Measurements from ENCODE around the gene RASA3. TPM values are rescaled to one million over a fixed set of nuclear protein-coding genes. Genes with fewer than 3 reads are reported as not detected.

RASA3 gene
- total RNA-seq, 2 experiments from 2014 or later: 28.9 to 32.3 TPM

DNA sequence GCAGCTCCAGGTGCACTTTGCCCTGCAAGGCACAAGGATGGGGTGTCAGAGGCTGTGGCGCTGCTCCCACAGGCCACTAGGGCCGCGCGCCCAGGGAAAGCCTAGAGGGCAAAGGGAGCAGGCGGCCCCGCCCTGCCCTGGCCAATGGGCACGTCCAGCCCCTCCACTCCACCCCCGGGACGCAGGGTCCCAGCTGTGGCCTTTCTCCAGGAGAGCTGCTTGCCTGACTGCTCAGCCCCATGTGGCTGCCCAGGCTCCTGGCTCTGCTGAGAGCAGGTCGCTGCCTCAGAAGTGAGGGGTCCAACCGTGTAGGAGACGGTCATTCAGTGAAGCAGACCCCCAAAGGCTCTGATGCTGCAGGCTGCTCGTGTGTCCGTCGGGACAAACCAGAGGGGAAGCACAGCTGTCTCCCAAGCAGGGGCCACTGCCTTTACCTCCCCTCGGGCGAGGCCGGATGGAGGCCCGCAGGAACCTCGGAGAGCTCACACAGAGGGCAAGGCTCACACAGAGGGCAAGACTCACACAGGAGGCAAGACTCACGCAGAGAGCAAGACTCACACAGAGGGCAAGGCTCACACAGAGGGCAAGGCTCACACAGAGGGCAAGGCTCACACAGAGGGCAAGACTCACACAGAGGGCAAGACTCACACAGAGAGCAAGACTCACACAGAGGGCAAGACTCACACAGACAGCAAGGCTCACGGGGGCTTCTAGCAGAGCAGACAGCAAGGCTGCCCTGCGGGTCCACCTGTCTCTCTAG, 102.4 kb downstream of the RASA3 start:
- peaks cover 14% of the 10 kb centered on the region for H3K36me3 Mint-ChIP-seq (ENCODE audit: low read depth)
- intact Hi-C loops (cut with micrococcal nuclease): no loop called here
- DNase-seq (no peak), ATAC-seq (peak; percentile 17)
- TF ChIP-seq, protein P1, sequence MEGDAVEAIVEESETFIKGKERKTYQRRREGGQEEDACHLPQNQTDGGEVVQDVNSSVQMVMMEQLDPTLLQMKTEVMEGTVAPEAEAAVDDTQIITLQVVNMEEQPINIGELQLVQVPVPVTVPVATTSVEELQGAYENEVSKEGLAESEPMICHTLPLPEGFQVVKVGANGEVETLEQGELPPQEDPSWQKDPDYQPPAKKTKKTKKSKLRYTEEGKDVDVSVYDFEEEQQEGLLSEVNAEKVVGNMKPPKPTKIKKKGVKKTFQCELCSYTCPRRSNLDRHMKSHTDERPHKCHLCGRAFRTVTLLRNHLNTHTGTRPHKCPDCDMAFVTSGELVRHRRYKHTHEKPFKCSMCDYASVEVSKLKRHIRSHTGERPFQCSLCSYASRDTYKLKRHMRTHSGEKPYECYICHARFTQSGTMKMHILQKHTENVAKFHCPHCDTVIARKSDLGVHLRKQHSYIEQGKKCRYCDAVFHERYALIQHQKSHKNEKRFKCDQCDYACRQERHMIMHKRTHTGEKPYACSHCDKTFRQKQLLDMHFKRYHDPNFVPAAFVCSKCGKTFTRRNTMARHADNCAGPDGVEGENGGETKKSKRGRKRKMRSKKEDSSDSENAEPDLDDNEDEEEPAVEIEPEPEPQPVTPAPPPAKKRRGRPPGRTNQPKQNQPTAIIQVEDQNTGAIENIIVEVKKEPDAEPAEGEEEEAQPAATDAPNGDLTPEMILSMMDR (IDR thresholded peaks at IDR 0.05): no peak
- peaks cover 16% of the 10 kb centered on the region for H3K4me1 Mint-ChIP-seq (ENCODE audit: low read depth)
- peaks cover 7% of the 10 kb centered on the region for H3K9me3 Mint-ChIP-seq
- ChIA-PET POLR2A (no interaction called here), CTCF (no interaction called here)
- no peak overlapping the region for H3K4me3 Mint-ChIP-seq
- no peaks in the 10 kb centered on the region for H3K27me3 Mint-ChIP-seq
- no peak overlapping the region for H3K27ac Mint-ChIP-seq

DNA sequence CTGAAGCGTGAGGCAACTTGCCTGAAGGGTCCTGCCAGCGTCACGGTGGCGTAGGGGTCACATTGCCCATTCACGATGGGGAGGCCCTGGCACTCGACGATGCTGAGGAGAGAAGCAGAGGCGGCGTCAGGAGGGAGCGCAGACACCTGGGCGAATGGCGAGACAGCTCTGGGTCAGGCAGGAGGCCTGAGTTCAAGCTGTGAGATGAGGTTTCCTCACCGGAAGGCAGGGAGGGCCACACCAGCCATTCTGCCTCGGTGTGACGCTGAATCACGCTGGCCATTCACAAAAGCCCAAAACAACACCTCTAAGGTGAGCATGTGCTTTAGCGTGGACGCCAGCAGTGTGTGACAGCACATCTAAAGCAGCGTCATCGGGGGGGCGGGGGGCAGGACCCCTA, 104.6 kb downstream of the RASA3 start:
- no peak for DNase-seq
- Mint-ChIP-seq H3K4me3 (no peak overlapping the region), H3K27me3 (no peaks in the 10 kb centered on the region), H3K27ac (peak overlapping the region; percentile 30), H3K4me1 (ENCODE audit: low read depth) (peaks cover 14% of the 10 kb centered on the region), H3K36me3 (ENCODE audit: low read depth) (peaks cover 17% of the 10 kb centered on the region), H3K9me3 (peaks cover 7% of the 10 kb centered on the region)
- TF ChIP-seq, protein P1 (IDR thresholded peaks at IDR 0.05): no peak
- intact Hi-C loops (cut with micrococcal nuclease): no loop called here
- no peak for ATAC-seq
- ChIA-PET CTCF (no interaction called here), POLR2A (no interaction called here)

- DNase-seq (no peak), ATAC-seq (no peak)
- Mint-ChIP-seq H3K4me1 (ENCODE audit: low read depth) (peaks cover 14% of the 10 kb centered on the region), H3K9me3 (peaks cover 7% of the 10 kb centered on the region), H3K36me3 (ENCODE audit: low read depth) (peaks cover 17% of the 10 kb centered on the region), H3K4me3 (no peak overlapping the region), H3K27ac (peak overlapping the region; percentile 50), H3K27me3 (no peaks in the 10 kb centered on the region)
- ChIA-PET CTCF (no interaction called here), POLR2A (no interaction called here)
- TF ChIP-seq, protein P1 (IDR thresholded peaks at IDR 0.05): no peak
- intact Hi-C loops (cut with micrococcal nuclease): no loop called here
Observed at GRCh38 chr13:114027046-114027715, 105.2 kb downstream of the RASA3 start.

DNA sequence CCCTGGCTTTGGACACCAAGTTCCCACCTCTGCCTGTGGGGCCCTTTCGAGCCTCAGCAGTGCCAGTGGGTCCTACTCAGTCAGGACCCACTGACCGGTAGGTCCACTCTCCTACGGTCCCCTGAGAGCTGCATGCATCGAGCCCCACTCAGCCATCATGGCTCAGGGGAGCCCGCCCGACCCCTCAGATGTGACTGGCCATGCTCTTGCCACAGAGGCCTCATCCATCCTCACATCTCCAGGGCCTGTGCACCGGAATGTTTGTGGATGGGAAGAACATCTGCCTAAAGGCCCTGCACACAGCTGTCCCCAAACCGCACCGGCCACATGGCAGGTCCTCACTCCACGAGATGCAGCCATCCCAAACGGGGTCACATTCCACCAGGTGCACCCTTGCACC, 105.9 kb downstream of the RASA3 start:
- H3K27ac Mint-ChIP-seq: peak overlapping the region; percentile 50
- H3K27me3 Mint-ChIP-seq: no peaks in the 10 kb centered on the region
- DNase-seq (no peak), ATAC-seq (no peak)
- CTCF ChIA-PET: no interaction called here
- peaks cover 10% of the 10 kb centered on the region for H3K4me1 Mint-ChIP-seq (ENCODE audit: low read depth)
- peaks cover 14% of the 10 kb centered on the region for H3K36me3 Mint-ChIP-seq (ENCODE audit: low read depth)
- peaks cover 7% of the 10 kb centered on the region for H3K9me3 Mint-ChIP-seq
- POLR2A ChIA-PET: no interaction called here
- no peak overlapping the region for H3K4me3 Mint-ChIP-seq
- intact Hi-C loops (cut with micrococcal nuclease): no loop called here
- TF ChIP-seq, protein P1 (IDR thresholded peaks at IDR 0.05): no peak

- H3K4me3 Mint-ChIP-seq: no peak overlapping the region
Observed at GRCh38 chr13:114025714-114026431, 106.5 kb downstream of the RASA3 start.

More at GRCh38 chr13:114025714-114026431, 106.5 kb downstream of the RASA3 start:
- intact Hi-C loops (cut with micrococcal nuclease): no loop called here
- TF ChIP-seq, protein P1 (IDR thresholded peaks at IDR 0.05): no peak
- Mint-ChIP-seq H3K4me1 (ENCODE audit: low read depth) (peaks cover 3% of the 10 kb centered on the region), H3K9me3 (peaks cover 1% of the 10 kb centered on the region), H3K36me3 (ENCODE audit: low read depth) (peaks cover 8% of the 10 kb centered on the region), H3K27me3 (no peaks in the 10 kb centered on the region), H3K27ac (peak overlapping the region; percentile 34)
- ATAC-seq (no peak), DNase-seq (no peak)
- ChIA-PET POLR2A (no interaction called here), CTCF (no interaction called here)

Data from activated CD8-positive, alpha-beta T cell treated with anti-CD3 and anti-CD28 coated beads for 36 hours (primary cell).